AG04449 (cell line): ENCODE measurements around the gene UBE2Z.
"Not testable (repeated sequence)": the region's sequence is repeated elsewhere in the genome, so short reads cannot be mapped to it uniquely, and the experiment has no call there.

ENCODE experiments used
- CTCF ChIA-PET: fragments of 350-600 bp; formaldehyde crosslinking; extraction: SDS; loops from one replicate; lab custom pipeline; 2021; ENCODE audit warnings: antibody characterized with exemption; lab: Yijun Ruan, JAX
- POLR2A ChIA-PET: fragments of 400-600, 350-600 bp; formaldehyde crosslinking; extraction: SDS; loops from one replicate; lab custom pipeline; 2020; ENCODE audit warnings: antibody characterized with exemption, inconsistent platforms; lab: Yijun Ruan, JAX
- DNase-seq: peaks from one replicate; pipeline ENCODE4 v3.0.0-alpha.2; 2010; ENCODE audit warnings: low read depth, low spot score
- H3K4me3 ChIP-seq: 2 replicates; pipeline ENCODE4 v1.5.1; 2011; ENCODE audit warnings: low read depth, mild to moderate bottlenecking, control low read depth, low read length
- CTCF ChIP-seq: IDR thresholded peaks from one replicate; pipeline ENCODE4 v1.5.1; 2011; ENCODE audit warnings: mild to moderate bottlenecking, moderate library complexity, low read length, control low read depth, inconsistent platforms; ENCODE audit not compliant: insufficient read depth; ENCODE audit errors: missing control alignments

Gene UBE2Z

DNA sequence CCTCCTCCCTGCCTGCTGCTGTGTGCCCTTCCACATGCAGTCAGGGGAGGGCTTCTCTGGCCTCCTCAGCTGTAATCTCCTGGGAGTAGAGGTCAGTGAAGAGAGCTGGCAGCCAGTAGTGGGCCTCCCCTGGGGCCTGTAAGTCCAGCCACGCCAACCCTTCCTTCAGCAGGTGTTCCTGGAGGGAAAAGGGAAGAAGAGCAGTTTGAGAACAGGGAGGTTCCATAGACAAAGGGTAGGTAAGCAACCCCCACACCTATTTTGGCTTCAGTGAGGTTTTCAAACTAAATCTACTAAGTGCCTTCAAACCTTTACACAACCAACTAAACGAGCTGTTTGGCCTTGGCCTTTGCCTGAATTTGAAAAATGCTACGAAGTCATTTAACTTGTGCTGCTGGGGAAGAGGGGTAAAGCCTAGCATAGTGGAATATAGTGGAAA lies 22.2 kb downstream of the UBE2Z start:
- H3K4me3 ChIP-seq: no peak overlapping the region
- CTCF ChIA-PET: interaction anchor here (0.9 to 5.0 kb wide), 3 partner anchors 9 to 102 kb away, joined by 3 to 29 read pairs (median 7); no protein-coding TSS in a partner anchor
- TF ChIP-seq CTCF: no peak
- POLR2A ChIA-PET: interaction anchor here (0.9 to 1.7 kb wide), 4 partner anchors 14 to 110 kb away, joined by 3 to 5 read pairs (median 4); partner anchors contain the start of genes SNF8 and UBE2Z
- no peak for DNase-seq

DNA sequence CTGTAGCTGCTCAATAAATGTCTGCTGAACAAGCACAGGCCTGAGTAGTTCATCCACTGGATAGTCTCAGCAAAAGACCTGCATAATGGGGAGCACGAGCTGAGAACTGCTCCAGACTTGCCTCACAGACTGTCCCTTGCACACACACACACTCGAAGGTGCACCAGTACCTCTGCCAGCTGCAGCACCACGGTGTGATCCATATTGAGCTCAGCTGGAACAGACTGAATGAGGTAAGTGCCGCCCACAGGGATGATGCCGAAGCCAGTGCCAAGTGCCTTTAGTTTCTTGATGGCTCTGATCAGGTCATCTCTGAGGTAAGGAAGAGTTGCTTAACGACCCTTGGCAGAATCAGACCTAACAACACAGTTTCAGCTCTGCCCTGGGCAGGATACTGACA lies 24.8 kb downstream of the UBE2Z start:
- ChIA-PET CTCF (interaction anchor here (0.7 to 4.0 kb wide), 4 partner anchors 9 to 102 kb away, joined by 3 to 23 read pairs (median 10); no protein-coding TSS in a partner anchor), POLR2A (interaction anchor here (0.6 kb wide), 1 partner anchor 76 kb away, joined by 4 read pairs; no protein-coding TSS in a partner anchor)
- no peak overlapping the region for H3K4me3 ChIP-seq
- DNase-seq: no peak
- TF ChIP-seq CTCF: no peak

- ChIA-PET CTCF (interaction anchor here (1.3 to 5.4 kb wide), 6 partner anchors 9 to 95 kb away, joined by 5 to 71 read pairs (median 7); no protein-coding TSS in a partner anchor), POLR2A (interaction anchor here (0.5 to 1.7 kb wide), 10 partner anchors 11 to 114 kb away, joined by 3 to 9 read pairs (median 3); partner anchors contain the start of gene UBE2Z)
- H3K4me3 ChIP-seq: peak within 1 kb of the TSS; percentile 76
- peak; percentile 21 for DNase-seq
- TF ChIP-seq CTCF: no peak
Observed at GRCh38 chr17:48944515-48945260, 36.5 kb downstream of the UBE2Z start, which contains the start of gene SNF8. Gene SNF8 (minus strand): TSS chr17:48944842. CDS start chr17:48944734, 108 bp downstream.

DNA sequence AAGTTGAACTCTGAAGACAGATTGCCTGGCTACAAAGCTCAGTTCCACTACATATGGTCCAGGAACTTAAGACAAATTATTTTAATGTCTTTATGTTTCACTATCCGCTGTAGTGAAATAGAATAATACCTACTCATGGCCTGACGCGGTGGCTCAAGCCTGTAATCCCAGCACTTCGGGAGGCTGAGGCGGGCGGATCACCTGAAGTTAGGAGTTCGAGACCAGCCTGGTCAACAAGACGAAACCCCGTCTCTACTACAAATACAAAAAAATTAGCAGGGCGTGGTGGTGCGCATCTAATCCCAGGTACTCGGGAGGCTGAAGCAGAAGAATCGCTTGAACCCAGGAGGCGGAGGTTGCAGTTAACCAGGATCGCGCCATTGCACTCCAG lies 37.0 kb downstream of the UBE2Z start:
- POLR2A ChIA-PET: interaction anchor here (0.5 to 1.7 kb wide), 8 partner anchors 11 to 113 kb away, joined by 3 to 9 read pairs (median 4); no protein-coding TSS in a partner anchor
- peak overlapping the region; percentile 76 for H3K4me3 ChIP-seq
- CTCF ChIA-PET: interaction anchor here (1.3 to 5.4 kb wide), 5 partner anchors 9 to 90 kb away, joined by 5 to 71 read pairs (median 7); no protein-coding TSS in a partner anchor
- not testable (repeated sequence) for DNase-seq

- CTCF ChIA-PET: interaction anchor here (2.1 to 7.3 kb wide), 2 partner anchors 9 to 81 kb away, joined by 6 to 112 read pairs; no protein-coding TSS in a partner anchor
- no peak for DNase-seq
- POLR2A ChIA-PET: interaction anchor here (0.6 kb wide), 1 partner anchor 10 kb away, joined by 3 read pairs; no protein-coding TSS in a partner anchor
- H3K4me3 ChIP-seq: no peak overlapping the region
- TF ChIP-seq CTCF: no peak
Observed at GRCh38 chr17:48951572-48951971, 43.4 kb downstream of the UBE2Z start.

DNA sequence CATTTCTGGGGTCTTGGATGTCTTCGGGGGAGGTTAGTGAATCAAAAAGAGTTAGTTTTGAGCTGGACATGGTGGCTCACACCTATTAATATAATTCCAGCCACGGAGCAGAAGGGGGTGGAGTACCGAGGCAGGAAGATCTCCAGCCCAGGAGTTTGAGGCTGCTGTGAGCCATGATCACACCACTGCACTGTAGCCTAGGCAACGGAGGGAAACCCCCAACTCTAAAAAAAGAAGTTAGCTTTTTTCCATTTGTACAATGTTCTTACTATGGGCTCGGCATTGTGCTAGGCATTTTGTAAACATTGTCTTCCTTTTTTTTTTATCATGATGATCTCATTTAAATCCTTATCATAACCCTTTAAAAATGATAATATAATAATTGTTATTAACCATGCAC lies 44.7 kb downstream of the UBE2Z start:
- no peak overlapping the region for H3K4me3 ChIP-seq
- TF ChIP-seq CTCF: no peak
- DNase-seq: no peak
- ChIA-PET CTCF (interaction anchor here (0.7 to 7.3 kb wide), 6 partner anchors 8 to 85 kb away, joined by 3 to 112 read pairs (median 5); partner anchors contain the start of gene SNF8), POLR2A (no interaction called here)
